Measurements from ENCODE around the gene GPR55.

Gene GPR55

DNA sequence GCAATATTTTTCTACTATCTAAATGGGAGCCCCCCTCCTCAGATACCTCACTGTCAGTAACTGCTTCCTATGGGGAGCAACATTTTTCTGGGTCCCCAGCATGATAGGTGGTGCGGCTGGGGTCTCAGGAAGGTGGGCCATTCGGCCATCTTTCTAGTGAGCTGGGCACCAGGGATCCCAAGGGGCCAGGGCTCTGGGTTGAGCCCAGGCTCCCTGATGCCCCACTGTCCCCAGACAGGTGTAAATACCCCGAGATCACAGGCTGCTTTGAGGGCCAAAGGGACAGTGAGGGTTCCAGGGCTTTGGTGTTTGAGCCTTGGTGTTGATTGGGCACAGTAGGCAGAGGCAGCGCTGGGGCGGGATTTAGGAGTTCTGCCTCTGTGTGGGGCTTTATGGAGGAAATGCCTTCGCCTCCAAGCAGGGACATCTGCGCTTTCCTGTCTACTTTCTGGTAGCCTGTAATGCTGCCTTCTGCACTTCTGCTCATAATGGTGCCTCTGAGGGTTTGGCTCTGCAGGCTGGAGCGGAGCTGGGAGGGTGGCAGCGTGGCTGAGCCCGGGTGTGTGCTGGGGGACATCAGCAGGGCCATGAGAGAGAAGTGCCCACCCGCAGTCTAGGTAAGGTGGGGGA, 55.0 kb downstream of the GPR55 start:
- H3K36me3 ChIP-seq (replicated peaks; ENCODE audit: insufficient read depth, low read length): no peaks in the 10 kb centered on the region; the same call in 1 of the 2 replicates
- no peaks in the 10 kb centered on the region for H3K9me2 ChIP-seq (replicated peaks; ENCODE audit: insufficient read depth, low read length)
- H3K4me3 ChIP-seq (ENCODE audit: low read length): peak overlapping the region; percentile 63
- peak overlapping the region; percentile 86 for H3K9ac ChIP-seq (ENCODE audit: low read length)
- peak; percentile 74 for DNase-seq
- H3K27ac ChIP-seq (ENCODE audit: low read length): peak overlapping the region; percentile 96
- TF ChIP-seq CTCF (IDR thresholded peaks at IDR 0.05; ENCODE audit: low read length) (no peak), EZH2 (optimal IDR thresholded peaks at IDR 0.05; ENCODE audit: low read depth, low read length) (no peak), EZH2phosphoT487 (IDR thresholded peaks at IDR 0.05; ENCODE audit: low read length) (no peak)
- no peaks in the 10 kb centered on the region for H3K27me3 ChIP-seq (replicated peaks; ENCODE audit: insufficient read depth, low read length)
- peaks cover 91% of the 10 kb centered on the region for H3K79me2 ChIP-seq (ENCODE audit: low read length)
- H3K4me1 ChIP-seq (ENCODE audit: low read length): peaks cover 51% of the 10 kb centered on the region
- H3K4me2 ChIP-seq (ENCODE audit: low read depth, low read length): peak overlapping the region; percentile 100
- H4K20me1 ChIP-seq (ENCODE audit: insufficient read depth, low read length): no peaks in the 10 kb centered on the region
- H2AFZ ChIP-seq (ENCODE audit: low read length): no peak overlapping the region
- H3F3A ChIP-seq (ENCODE audit: insufficient read depth, low read length): peaks cover 91% of the 10 kb centered on the region
- no peaks in the 10 kb centered on the region for H3K9me3 ChIP-seq (replicated peaks; ENCODE audit: insufficient read depth, low read length)

GRCh38 chr2:230868947-230869913, 55.8 kb downstream of the GPR55 start:
- H3K4me3 ChIP-seq (ENCODE audit: low read length): peak overlapping the region; percentile 63
- peak overlapping the region; percentile 100 for H3K4me2 ChIP-seq (ENCODE audit: low read depth, low read length)
- TF ChIP-seq EZH2phosphoT487 (IDR thresholded peaks at IDR 0.05; ENCODE audit: low read length): no peak
- TF ChIP-seq EZH2 (optimal IDR thresholded peaks at IDR 0.05; ENCODE audit: low read depth, low read length): no peak
- H3K79me2 ChIP-seq (ENCODE audit: low read length): peaks cover 89% of the 10 kb centered on the region
- peak; percentile 42 for DNase-seq
- H3K27me3 ChIP-seq (replicated peaks; ENCODE audit: insufficient read depth, low read length): no peaks in the 10 kb centered on the region
- H3K9me2 ChIP-seq (replicated peaks; ENCODE audit: insufficient read depth, low read length): no peaks in the 10 kb centered on the region
- peaks cover 45% of the 10 kb centered on the region for H3K4me1 ChIP-seq (ENCODE audit: low read length)
- no peaks in the 10 kb centered on the region for H3K9me3 ChIP-seq (replicated peaks; ENCODE audit: insufficient read depth, low read length)
- H2AFZ ChIP-seq (ENCODE audit: low read length): no peak overlapping the region
- H4K20me1 ChIP-seq (ENCODE audit: insufficient read depth, low read length): no peaks in the 10 kb centered on the region
- H3K36me3 ChIP-seq (replicated peaks; ENCODE audit: insufficient read depth, low read length): no peaks in the 10 kb centered on the region
- H3K9ac ChIP-seq (ENCODE audit: low read length): peak overlapping the region; percentile 86
- peaks cover 88% of the 10 kb centered on the region for H3F3A ChIP-seq (ENCODE audit: insufficient read depth, low read length)
- peak overlapping the region; percentile 96 for H3K27ac ChIP-seq (ENCODE audit: low read length)

DNA sequence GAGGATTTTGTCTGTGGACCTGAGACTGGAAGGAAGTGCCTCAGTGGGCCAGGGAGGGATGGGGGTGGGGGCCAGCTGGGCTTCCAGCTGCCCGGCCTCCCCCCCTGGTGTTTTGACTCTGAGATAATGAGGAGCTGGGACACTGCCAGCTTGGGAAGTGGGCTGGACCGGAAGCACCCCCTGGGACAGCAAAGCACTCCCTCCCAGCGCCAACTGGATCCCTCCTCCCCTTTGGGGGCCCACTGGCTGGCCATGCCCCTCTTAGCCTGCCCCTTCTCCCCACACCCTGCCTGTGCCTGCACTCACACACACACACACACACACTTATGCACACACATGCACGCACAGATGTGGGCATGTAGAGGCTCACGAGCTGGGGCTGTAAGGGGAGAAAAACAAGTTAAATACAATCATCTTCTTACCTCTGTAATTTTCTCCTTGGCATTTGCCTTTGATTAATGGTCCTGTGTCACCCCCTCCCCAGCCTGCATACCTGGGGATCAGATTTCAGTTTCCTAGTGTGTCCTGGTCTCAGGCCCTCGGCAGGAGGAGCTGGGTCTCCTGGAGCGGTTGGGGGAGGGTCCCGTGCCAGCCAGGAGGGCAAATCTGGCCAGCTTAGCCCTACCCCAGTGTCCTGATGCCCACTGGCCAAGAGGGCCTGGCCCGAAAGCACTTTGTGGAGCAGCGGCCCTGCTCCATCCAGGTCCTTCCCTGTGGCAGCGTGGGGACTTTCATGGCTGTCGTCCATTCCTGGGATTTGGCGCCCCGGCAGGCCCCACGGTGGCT, 56.7 kb downstream of the GPR55 start:
- Histone ChIP-seq H3K4me3 (ENCODE audit: low read length) (peak overlapping the region; percentile 63), H2AFZ (ENCODE audit: low read length) (no peak overlapping the region), H3K9me3 (replicated peaks; ENCODE audit: insufficient read depth, low read length) (no peaks in the 10 kb centered on the region), H3K27me3 (replicated peaks; ENCODE audit: insufficient read depth, low read length) (no peaks in the 10 kb centered on the region), H4K20me1 (ENCODE audit: insufficient read depth, low read length) (no peaks in the 10 kb centered on the region), H3K27ac (ENCODE audit: low read length) (peak overlapping the region; percentile 96), H3K9ac (ENCODE audit: low read length) (peak overlapping the region; percentile 86), H3K4me1 (ENCODE audit: low read length) (peaks cover 39% of the 10 kb centered on the region), H3K9me2 (replicated peaks; ENCODE audit: insufficient read depth, low read length) (no peaks in the 10 kb centered on the region), H3F3A (ENCODE audit: insufficient read depth, low read length) (peaks cover 79% of the 10 kb centered on the region), H3K36me3 (replicated peaks; ENCODE audit: insufficient read depth, low read length) (no peaks in the 10 kb centered on the region), H3K79me2 (ENCODE audit: low read length) (peaks cover 82% of the 10 kb centered on the region), H3K4me2 (ENCODE audit: low read depth, low read length) (peak overlapping the region; percentile 100)
- no peak for TF ChIP-seq EZH2 (optimal IDR thresholded peaks at IDR 0.05; ENCODE audit: low read depth, low read length)
- no peak for TF ChIP-seq EZH2phosphoT487 (IDR thresholded peaks at IDR 0.05; ENCODE audit: low read length)
- no peak for TF ChIP-seq CTCF (IDR thresholded peaks at IDR 0.05; ENCODE audit: low read length)
- no peak for DNase-seq
